Body of pancreas (tissue), 4 donors: ENCODE results near the gene HEATR9. TPM values are rescaled to one million over a fixed set of nuclear protein-coding genes. Genes with fewer than 3 reads are reported as not detected.

ENCODE experiments used
- ATAC-seq: fragments of 150-250 bp; one replicate; pipeline ENCODE4 v1.9.1; 2016
- DNase-seq, 4 donors: peaks; one replicate each; pipeline ENCODE4 v3.0.0-alpha.2; 2019
- H3K27ac ChIP-seq, 4 donors: fragments of 200-600 bp; sonication (generic); 1 replicate in 3 of 4; 2 replicates in 1 of 4; pipeline versions ENCODE4 v1.5.1 to v1.6.1; 2016 to 2019; ENCODE audit warnings: mild to moderate bottlenecking in 1 of 4, mixed read lengths in 1 of 4, moderate library complexity in 1 of 4
- H3K27me3 ChIP-seq, 2 donors: fragments of 200-600 bp; sonication (generic); one replicate each; pipeline ENCODE4 v1.6.0; 2016; ENCODE audit warnings: mild to moderate bottlenecking in 1 of 2
- H3K36me3 ChIP-seq, 2 donors: fragments of 200-600 bp; sonication (generic); replicated peaks in 1 of 2; 2 replicates each; pipeline ENCODE4 v1.5.1; 2016; ENCODE audit warnings: low read depth in 2 of 2; ENCODE audit not compliant: insufficient read depth in 1 of 2
- H3K4me1 ChIP-seq: fragments of 200-600 bp; sonication (generic); one replicate; pipeline ENCODE4 v1.6.0; 2016
- H3K4me3 ChIP-seq, 2 donors: fragments of 200-600 bp; sonication (generic); 1 replicate in 1 of 2; 2 replicates in 1 of 2; pipeline ENCODE4 v1.5.1; 2016 to 2019
- H3K9me3 ChIP-seq, 3 donors: fragments of 200-600 bp; sonication (generic); 1 replicate in 2 of 3; 2 replicates in 1 of 3; pipeline ENCODE4 v1.5.1; 2016
- CTCF ChIP-seq, 7 experiments: fragments of 450-650 bp in 4 of 7; fragments of 200-600 bp in 3 of 7; sonication (generic) in 3 of 7; IDR thresholded peaks; one replicate each; pipeline ENCODE4 v1.5.1; 2016 to 2019; ENCODE audit warnings: antibody characterized with exemption in 7 of 7
- POLR2A ChIP-seq, 3 donors: fragments of 450-650 bp; IDR thresholded peaks; one replicate each; pipeline ENCODE4 v1.6.1; 2016; ENCODE audit warnings: antibody characterized with exemption in 3 of 3, mild to moderate bottlenecking in 2 of 3
- WGBS, 2 donors: methylation state at CpG; one replicate each; pipeline ENCODE4 v1.1.5; 2017; 5-methylcytosine and 5-hydroxymethylcytosine counted together
- intact Hi-C: fragments of 100-400 bp; cut with DNase I; formaldehyde crosslinking; loops from one replicate; pipeline ENCODE4 v1.15.1; 2023
- total RNA-seq, 2 donors: library from RNA; depleted of rRNA; stranded (reverse); fragments of >200 nt; gene quantifications; one replicate each; pipeline ENCODE4 v1.1.0, GENCODE V29; 2016

Gene HEATR9
- total RNA-seq, 2 donors from 2014 or later, result not detected

DNA sequence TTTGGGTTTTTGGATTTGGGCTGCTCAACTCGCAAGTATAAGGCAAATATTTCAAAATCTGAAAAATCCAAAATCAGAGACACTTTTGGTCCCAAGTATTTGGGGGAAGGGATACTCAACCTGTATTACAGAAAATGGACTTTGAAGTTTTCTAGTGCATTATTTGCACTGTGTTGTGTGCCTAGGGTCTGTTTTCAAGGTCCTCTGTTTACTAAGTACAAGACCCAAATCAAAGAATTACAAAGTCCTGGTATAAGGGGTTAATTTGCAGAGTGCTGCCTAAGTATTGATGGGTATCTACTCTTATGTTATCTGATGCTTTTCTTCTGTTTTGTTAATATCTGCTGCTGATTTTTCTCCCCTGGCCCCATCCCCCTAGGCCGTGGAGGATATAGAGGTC is 25.0 kb downstream of the HEATR9 start:
- no peak for TF ChIP-seq CTCF (IDR thresholded peaks at IDR 0.05)
- no peak for TF ChIP-seq POLR2A (IDR thresholded peaks at IDR 0.05)
- 91 to 96% methylated on average over 2 of the region's 2 CpGs for WGBS, 2 donors
- intact Hi-C loops, result no loop called here
- no peaks in the 10 kb centered on the region for H3K27me3 ChIP-seq
- no peak overlapping the region for H3K4me3 ChIP-seq
- DNase-seq (no peak), ATAC-seq (no peak)
- no peaks in the 10 kb centered on the region for H3K4me1 ChIP-seq
- H3K9me3 ChIP-seq, result no peaks in the 10 kb centered on the region
- peaks cover 16 to 48% of the 10 kb centered on the region in 2 donors for H3K36me3 ChIP-seq
- no peak overlapping the region for H3K27ac ChIP-seq

DNA sequence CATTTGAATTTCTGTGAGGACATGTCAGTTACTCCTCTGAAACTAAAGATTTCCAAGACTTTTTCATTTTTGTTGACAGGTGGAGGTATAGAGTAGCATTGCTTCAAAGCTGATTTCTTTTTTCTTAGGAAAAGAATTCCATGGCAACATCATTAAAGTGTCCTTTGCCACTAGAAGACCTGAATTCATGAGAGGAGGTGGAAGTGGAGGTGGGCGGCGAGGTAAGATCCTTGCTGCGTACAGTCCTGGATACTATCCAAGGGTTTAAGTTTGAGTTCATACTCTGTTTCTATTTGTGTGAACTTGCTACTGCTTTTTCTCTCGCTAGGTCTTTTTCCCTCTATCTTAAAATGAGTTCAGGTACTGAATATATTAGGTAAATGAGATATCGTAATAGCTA is 26.5 kb downstream of the HEATR9 start:
- TF ChIP-seq POLR2A (IDR thresholded peaks at IDR 0.05) (no peak), CTCF (IDR thresholded peaks at IDR 0.05) (no peak)
- peaks cover 16 to 58% of the 10 kb centered on the region in 2 donors for H3K36me3 ChIP-seq

DNA sequence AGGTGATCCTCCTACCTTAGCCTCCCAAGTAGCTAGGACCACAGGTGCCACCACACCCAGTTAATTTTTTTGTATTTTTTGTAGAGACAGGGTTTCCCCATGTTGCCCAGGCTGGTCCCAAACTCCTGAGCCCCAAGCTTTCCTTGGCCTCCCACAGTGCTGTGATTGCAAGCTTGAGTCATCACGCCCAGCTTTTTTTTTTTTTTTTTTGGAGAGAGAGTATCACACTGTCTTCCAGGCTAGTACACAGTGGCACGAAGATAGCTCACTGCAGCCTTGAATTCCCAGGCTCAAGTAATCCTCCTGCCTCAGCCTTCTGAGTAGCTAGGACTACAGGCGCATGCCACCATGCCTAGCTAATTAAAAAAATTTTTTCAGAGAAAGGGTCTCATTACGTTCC is 27.2 kb downstream of the HEATR9 start:
- ATAC-seq (no peak), DNase-seq (no peak)
- Histone ChIP-seq H3K36me3 (peaks cover 16 to 58% of the 10 kb centered on the region in 2 donors), H3K4me1 (no peaks in the 10 kb centered on the region), H3K27ac (no peak overlapping the region), H3K4me3 (no peak overlapping the region), H3K27me3 (no peaks in the 10 kb centered on the region), H3K9me3 (no peaks in the 10 kb centered on the region)
- intact Hi-C loops, result no loop called here
- TF ChIP-seq CTCF (IDR thresholded peaks at IDR 0.05) (no peak), POLR2A (IDR thresholded peaks at IDR 0.05) (no peak)
- WGBS, 2 donors, result 87 to 95% methylated on average over 4 of the region's 4 CpGs

More for the DNA sequence above, 26.5 kb downstream of the HEATR9 start:
- no peaks in the 10 kb centered on the region for H3K4me1 ChIP-seq
- H3K4me3 ChIP-seq, result no peak overlapping the region
- WGBS, 2 donors, result 98 to 99% methylated on average over 5 of the region's 5 CpGs
- ATAC-seq (no peak), DNase-seq (no peak)
- H3K27me3 ChIP-seq, result no peaks in the 10 kb centered on the region
- intact Hi-C loops, result no loop called here
- no peak overlapping the region for H3K27ac ChIP-seq
- no peaks in the 10 kb centered on the region for H3K9me3 ChIP-seq

DNA sequence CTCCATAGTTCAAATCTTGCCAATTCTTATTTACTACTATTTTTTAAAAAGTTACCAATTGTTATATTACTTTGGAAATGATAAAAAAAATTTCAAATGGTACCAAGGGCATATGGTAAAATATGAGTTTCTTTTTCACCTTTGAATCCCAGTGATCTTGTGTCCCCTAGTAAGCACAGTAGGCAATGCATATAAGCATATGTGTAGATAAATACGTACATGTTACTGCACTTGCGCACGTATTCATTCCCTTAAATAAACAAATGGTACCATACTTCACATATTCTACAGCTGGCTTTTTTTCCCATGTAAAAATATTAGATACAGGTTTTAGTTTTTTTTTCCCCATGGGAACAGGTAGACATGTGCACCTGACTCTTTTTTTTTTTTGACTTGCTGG is 27.6 kb downstream of the HEATR9 start:
- intact Hi-C loops, result no loop called here
- Histone ChIP-seq H3K27me3 (no peaks in the 10 kb centered on the region), H3K4me1 (no peaks in the 10 kb centered on the region)

More for the DNA sequence above, 27.6 kb downstream of the HEATR9 start:
- TF ChIP-seq POLR2A (IDR thresholded peaks at IDR 0.05), result no peak
- TF ChIP-seq CTCF (IDR thresholded peaks at IDR 0.05), result no peak
- no peak overlapping the region for H3K27ac ChIP-seq
- 56 to 61% methylated on average over 3 of the region's 3 CpGs for WGBS, 2 donors
- H3K4me3 ChIP-seq, result no peak overlapping the region
- H3K36me3 ChIP-seq, result peaks cover 16 to 59% of the 10 kb centered on the region in 2 donors
- no peaks in the 10 kb centered on the region for H3K9me3 ChIP-seq
- DNase-seq (no peak), ATAC-seq (no peak)
